ENCODE measurements around the gene FRMPD1. TPM values are rescaled to one million over a fixed set of nuclear protein-coding genes. Genes with fewer than 3 reads are reported as not detected.

The FRMPD1 gene
- total and polyA plus RNA-seq, 2 of the 4 experiments (the other 2 are of a cell fraction): not detected

DNA sequence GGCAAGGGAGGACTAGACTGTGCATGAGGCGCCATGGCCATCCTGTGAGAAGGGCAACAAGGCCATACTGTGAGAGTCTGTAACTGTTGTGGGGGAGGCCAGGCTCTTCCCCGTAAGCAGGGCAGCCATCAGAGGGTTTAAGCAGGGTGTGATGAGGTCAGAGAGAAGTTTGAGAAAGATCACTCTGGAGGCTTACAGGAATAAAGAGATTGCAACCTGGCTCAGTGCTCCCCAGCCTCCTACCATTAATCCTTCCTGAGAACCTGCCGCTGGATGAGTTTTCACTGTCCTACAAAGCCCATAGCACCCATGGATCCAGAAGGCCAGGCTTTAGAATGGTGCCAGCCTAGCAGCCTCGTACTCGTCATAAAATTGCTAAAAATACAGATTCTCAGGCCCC is 88.5 kb downstream of the FRMPD1 start:
- no peaks in the 10 kb centered on the region for H3K4me1 ChIP-seq (ENCODE audit: control insufficient read depth, insufficient read depth, low read length)
- BruUV-seq (replicated peaks): no TSS peak
- no peak overlapping the region for H2AK9ac ChIP-seq (replicated peaks; ENCODE audit: low read depth, low read length, poor library complexity)
- no peak overlapping the region for H3K4me2 ChIP-seq (ENCODE audit: low read depth, low read length)
- H4K5ac ChIP-seq (ENCODE audit: low read depth, low read length): no peak overlapping the region
- H3K18ac ChIP-seq (ENCODE audit: low read depth, low read length): no peak overlapping the region
- in situ Hi-C loops (cut with MboI; ENCODE audit: low sequenced_read_pairs) (no loop called here), intact Hi-C loops (cut with micrococcal nuclease) (no loop called here), dilution Hi-C loops (cut with HindIII; ENCODE audit: low sequenced_read_pairs, unreplicated experiment) (no loop called here)
- H3K4ac ChIP-seq (ENCODE audit: low read depth, low read length): no peak overlapping the region
- no peak overlapping the region for H3K27ac ChIP-seq (ENCODE audit: insufficient read depth, low read length)
- no peak overlapping the region for H2AFZ ChIP-seq (replicated peaks; ENCODE audit: low read length, poor library complexity)
- no peak overlapping the region for H2BK20ac ChIP-seq (ENCODE audit: low read depth, low read length)
- no peak overlapping the region for H2BK120ac ChIP-seq (ENCODE audit: low read depth, low read length)
- H4K20me1 ChIP-seq (ENCODE audit: insufficient read depth, low read length): no peaks in the 10 kb centered on the region
- TF ChIP-seq SMC3 (IDR thresholded peaks at IDR 0.05; ENCODE audit: low read depth, low read length) (no peak), RCOR1 (IDR thresholded peaks at IDR 0.05; ENCODE audit: insufficient replicate concordance, low read length) (no peak), MAFK (IDR thresholded peaks at IDR 0.05; ENCODE audit: low read depth, low read length) (no peak), CHD1 (IDR thresholded peaks at IDR 0.05; ENCODE audit: low read depth, low read length) (no peak), RAD21 (IDR thresholded peaks at IDR 0.05; ENCODE audit: low read length) (no peak), FOS (IDR thresholded peaks at IDR 0.05; ENCODE audit: low read depth, low read length) (no peak), MAZ (IDR thresholded peaks at IDR 0.05; ENCODE audit: borderline replicate concordance, low read depth, low read length) (no peak), BHLHE40 (IDR thresholded peaks at IDR 0.05; ENCODE audit: low read depth, low read length) (no peak), MXI1 (IDR thresholded peaks at IDR 0.05; ENCODE audit: borderline replicate concordance, low read depth, low read length) (no peak), CEBPB (IDR thresholded peaks at IDR 0.05; ENCODE audit: low read depth, low read length) (no peak), NFE2L2 (IDR thresholded peaks at IDR 0.05; ENCODE audit: low read depth, low read length) (no peak), RFX5 (IDR thresholded peaks at IDR 0.05; ENCODE audit: low read depth, low read length) (no peak), POLR2A (IDR thresholded peaks at IDR 0.05; ENCODE audit: low read depth, low read length) (no peak)
- TF ChIP-seq, protein P1, sequence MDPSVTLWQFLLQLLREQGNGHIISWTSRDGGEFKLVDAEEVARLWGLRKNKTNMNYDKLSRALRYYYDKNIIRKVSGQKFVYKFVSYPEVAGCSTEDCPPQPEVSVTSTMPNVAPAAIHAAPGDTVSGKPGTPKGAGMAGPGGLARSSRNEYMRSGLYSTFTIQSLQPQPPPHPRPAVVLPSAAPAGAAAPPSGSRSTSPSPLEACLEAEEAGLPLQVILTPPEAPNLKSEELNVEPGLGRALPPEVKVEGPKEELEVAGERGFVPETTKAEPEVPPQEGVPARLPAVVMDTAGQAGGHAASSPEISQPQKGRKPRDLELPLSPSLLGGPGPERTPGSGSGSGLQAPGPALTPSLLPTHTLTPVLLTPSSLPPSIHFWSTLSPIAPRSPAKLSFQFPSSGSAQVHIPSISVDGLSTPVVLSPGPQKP (IDR thresholded peaks at IDR 0.05; ENCODE audit: borderline replicate concordance, low read depth, low read length): no peak
- TF ChIP-seq, protein P2, sequence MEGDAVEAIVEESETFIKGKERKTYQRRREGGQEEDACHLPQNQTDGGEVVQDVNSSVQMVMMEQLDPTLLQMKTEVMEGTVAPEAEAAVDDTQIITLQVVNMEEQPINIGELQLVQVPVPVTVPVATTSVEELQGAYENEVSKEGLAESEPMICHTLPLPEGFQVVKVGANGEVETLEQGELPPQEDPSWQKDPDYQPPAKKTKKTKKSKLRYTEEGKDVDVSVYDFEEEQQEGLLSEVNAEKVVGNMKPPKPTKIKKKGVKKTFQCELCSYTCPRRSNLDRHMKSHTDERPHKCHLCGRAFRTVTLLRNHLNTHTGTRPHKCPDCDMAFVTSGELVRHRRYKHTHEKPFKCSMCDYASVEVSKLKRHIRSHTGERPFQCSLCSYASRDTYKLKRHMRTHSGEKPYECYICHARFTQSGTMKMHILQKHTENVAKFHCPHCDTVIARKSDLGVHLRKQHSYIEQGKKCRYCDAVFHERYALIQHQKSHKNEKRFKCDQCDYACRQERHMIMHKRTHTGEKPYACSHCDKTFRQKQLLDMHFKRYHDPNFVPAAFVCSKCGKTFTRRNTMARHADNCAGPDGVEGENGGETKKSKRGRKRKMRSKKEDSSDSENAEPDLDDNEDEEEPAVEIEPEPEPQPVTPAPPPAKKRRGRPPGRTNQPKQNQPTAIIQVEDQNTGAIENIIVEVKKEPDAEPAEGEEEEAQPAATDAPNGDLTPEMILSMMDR (conservative IDR thresholded peaks at IDR 0.05; ENCODE audit: low read depth, low read length): no peak
- TF ChIP-seq, protein P3, sequence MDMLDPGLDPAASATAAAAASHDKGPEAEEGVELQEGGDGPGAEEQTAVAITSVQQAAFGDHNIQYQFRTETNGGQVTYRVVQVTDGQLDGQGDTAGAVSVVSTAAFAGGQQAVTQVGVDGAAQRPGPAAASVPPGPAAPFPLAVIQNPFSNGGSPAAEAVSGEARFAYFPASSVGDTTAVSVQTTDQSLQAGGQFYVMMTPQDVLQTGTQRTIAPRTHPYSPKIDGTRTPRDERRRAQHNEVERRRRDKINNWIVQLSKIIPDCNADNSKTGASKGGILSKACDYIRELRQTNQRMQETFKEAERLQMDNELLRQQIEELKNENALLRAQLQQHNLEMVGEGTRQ (IDR thresholded peaks at IDR 0.05; ENCODE audit: low read depth, low read length): no peak
- DNase-seq: no peak
- H3K14ac ChIP-seq (replicated peaks; ENCODE audit: low read depth, low read length): no peak overlapping the region
- no peak overlapping the region for H4K91ac ChIP-seq (ENCODE audit: insufficient read depth, low read depth, low read length)
- H3K4me3 ChIP-seq (ENCODE audit: insufficient read depth, low read depth, low read length): no peak overlapping the region
- H3K23ac ChIP-seq (ENCODE audit: low read depth, low read length): no peak overlapping the region
- H4K8ac ChIP-seq (ENCODE audit: low read depth in 2 of 2, low read length in 2 of 2): no peak overlapping the region
- H3K27me3 ChIP-seq (ENCODE audit: control insufficient read depth, insufficient read depth, low read length): peaks cover 33% of the 10 kb centered on the region
- no peaks in the 10 kb centered on the region for H3K79me1 ChIP-seq (ENCODE audit: low read depth in 1 of 2, low read length in 2 of 2)
- H3K9ac ChIP-seq (ENCODE audit: low read depth, low read length): no peak overlapping the region
- no peak overlapping the region for H2BK15ac ChIP-seq (ENCODE audit: low read depth, low read length)
- ATAC-seq (ENCODE audit: low read depth): no peak
- no peak overlapping the region for H3K56ac ChIP-seq (ENCODE audit: extremely low read depth, insufficient read depth, low read length)
- no peak overlapping the region for H2AK5ac ChIP-seq (ENCODE audit: low read depth, low read length)
- ChIA-PET POLR2A (ENCODE audit: unreplicated experiment) (no interaction called here), CTCF (no interaction called here)
- WGBS, 2 experiments (ENCODE audit: extremely low coverage in 2 of 2, insufficient read length in 1 of 2): 80% methylated on average over 1 of the region's 5 CpGs; no CpG with 5 or more reads in 1 of the 2 experiments
- no peak overlapping the region for H2BK5ac ChIP-seq (ENCODE audit: low read depth, low read length, poor library complexity, severe bottlenecking)
- no peaks in the 10 kb centered on the region for H3K9me1 ChIP-seq (ENCODE audit: insufficient read depth, low read length)
- no peaks in the 10 kb centered on the region for H3K36me3 ChIP-seq (ENCODE audit: control insufficient read depth, insufficient read depth, low read length)
- no peaks in the 10 kb centered on the region for H3K9me3 ChIP-seq (ENCODE audit: control insufficient read depth, insufficient read depth, low read length)

Data from IMR-90 (cell line).